OCI-LY7 (cell line): ENCODE data around the gene STXBP5. TPM values are rescaled to one million over a fixed set of nuclear protein-coding genes. Genes with fewer than 3 reads are reported as not detected.
"Not testable (repeated sequence)": the region's sequence is repeated elsewhere in the genome, so short reads cannot be mapped to it uniquely, and the experiment has no call there.

ENCODE experiments used
- BruUV-seq: library from RNA; stranded (reverse); fragments of 400-500 nt; replicated peaks from 2 replicates; lab custom pipeline; 2021; lab: Mats Ljungman, UMichigan
- CTCF ChIA-PET: fragments of 300-600 bp; sonication (Branson Sonifier 250); formaldehyde crosslinking; loops from one replicate; lab custom pipeline; 2022; ENCODE audit warnings: antibody characterized with exemption; ENCODE audit not compliant: unreplicated experiment; lab: Charles Lee
- POLR2A ChIA-PET: fragments of 300-600 bp; sonication (Branson Sonifier 250); formaldehyde crosslinking; loops from one replicate; lab custom pipeline; 2022; ENCODE audit warnings: antibody characterized with exemption; lab: Charles Lee
- DNase-seq: peaks from one replicate; pipeline ENCODE4 v3.0.0-alpha.2; 2015; ENCODE audit warnings: low spot score
- H2AFZ ChIP-seq: fragments of 200-600 bp; sonication (generic), shearing (Covaris generic); 2 replicates; pipeline ENCODE4 v1.6.1; 2014; ENCODE audit warnings: mild to moderate bottlenecking, antibody characterized with exemption, low read length, moderate library complexity
- H3K27ac ChIP-seq: fragments of 200-600 bp; sonication (generic); 2 replicates; pipeline ENCODE4 v1.5.1; 2014; ENCODE audit warnings: mixed run types, low read depth, mild to moderate bottlenecking, moderate library complexity, low read length, inconsistent platforms; ENCODE audit not compliant: poor library complexity, severe bottlenecking
- H3K36me3 ChIP-seq: fragments of 200-600 bp; sonication (generic); 2 replicates; pipeline ENCODE4 v1.6.1; 2014; ENCODE audit warnings: mild to moderate bottlenecking, antibody characterized with exemption, low read length, moderate library complexity, mixed read lengths; ENCODE audit not compliant: insufficient read depth
- H3K4me1 ChIP-seq: fragments of 200-600 bp; sonication (generic); 2 replicates; pipeline ENCODE4 v1.5.1; 2014; ENCODE audit warnings: mild to moderate bottlenecking, low read length; ENCODE audit not compliant: insufficient read depth, poor library complexity, severe bottlenecking
- H3K4me2 ChIP-seq: fragments of 200-600 bp; sonication (generic); 2 replicates; pipeline ENCODE4 v1.6.1; 2014; ENCODE audit warnings: mild to moderate bottlenecking, low read length
- H3K4me3 ChIP-seq: fragments of 200-600 bp; sonication (generic); 2 replicates; pipeline ENCODE4 v1.5.1; 2014; ENCODE audit warnings: mild to moderate bottlenecking, low read depth, low read length; ENCODE audit not compliant: poor library complexity, severe bottlenecking
- H3K79me2 ChIP-seq: fragments of 200-600 bp; sonication (generic); 2 replicates; pipeline ENCODE4 v1.6.1; 2016; ENCODE audit warnings: low read depth, mild to moderate bottlenecking, low read length, moderate library complexity, mixed read lengths; ENCODE audit not compliant: insufficient read depth
- H3K9me2 ChIP-seq: fragments of 200-600 bp; sonication (generic); 2 replicates; pipeline ENCODE4 v1.6.1; 2016; ENCODE audit warnings: mild to moderate bottlenecking, low read length, mixed read lengths; ENCODE audit not compliant: insufficient read depth
- H3K9me3 ChIP-seq: fragments of 200-600 bp; sonication (generic); 2 replicates; pipeline ENCODE4 v1.6.1; 2014; ENCODE audit warnings: mild to moderate bottlenecking, mixed run types, low read length, mixed read lengths
- H4K20me1 ChIP-seq: fragments of 200-600 bp; sonication (generic); 2 replicates; pipeline ENCODE4 v1.6.1; 2014; ENCODE audit warnings: mild to moderate bottlenecking, antibody characterized with exemption, low read length, moderate library complexity, mixed read lengths; ENCODE audit not compliant: insufficient read depth
- EZH2phosphoT487 ChIP-seq: fragments of 200-600 bp; sonication (generic); IDR thresholded peaks from 2 replicates; pipeline ENCODE4 v1.6.1; 2018; ENCODE audit warnings: low read depth, borderline replicate concordance, mild to moderate bottlenecking, mixed run types, antibody characterized with exemption, low read length, moderate library complexity, mixed read lengths
- intact Hi-C: fragments of 100-400 bp; cut with micrococcal nuclease; formaldehyde crosslinking; loops from one replicate; pipeline ENCODE4 v1.10.0; 2022; ENCODE audit not compliant: unreplicated experiment
- total RNA-seq, 2 experiments: library from RNA; depleted of rRNA in 1 of 2; stranded (reverse); fragments of >200 nt in 1 of 2; shearing (Covaris generic) in 1 of 2; gene quantifications; 2 replicates each; pipeline ENCODE4 v1.2.3, GENCODE V29; 2014 to 2022
- TF ChIP-seq, protein P1 (sequence below): fragments of 200-600 bp; sonication (generic); conservative IDR thresholded peaks from 2 replicates; pipeline ENCODE4 v1.5.1; 2014; ENCODE audit warnings: mild to moderate bottlenecking, antibody characterized with exemption, low read length, moderate library complexity, mixed read lengths

STXBP5 gene
- total RNA-seq, 2 experiments from 2014 or later, result 12.3 to 15.4 TPM

DNA sequence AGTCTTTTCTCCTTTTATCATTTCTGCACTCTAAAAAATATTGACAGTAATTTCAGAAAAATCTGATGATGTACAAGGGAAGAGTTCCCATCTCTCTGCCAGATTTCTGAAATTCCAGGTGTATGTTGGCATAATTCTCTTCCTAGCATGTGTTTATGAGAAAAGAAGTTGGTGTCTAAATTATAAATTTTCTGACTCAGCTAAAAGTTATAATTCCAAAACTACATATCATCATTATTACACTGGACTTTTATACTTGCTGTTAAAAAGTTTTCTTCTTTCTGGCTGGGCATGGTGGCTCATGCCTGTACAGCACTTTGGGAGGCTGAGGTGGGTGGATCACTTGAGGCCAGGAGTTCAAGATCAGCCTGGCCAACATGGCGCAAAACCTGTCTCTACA, 168.6 kb downstream of the STXBP5 start:
- no peak for DNase-seq
- no peak overlapping the region for H3K4me2 ChIP-seq
- H3K27ac ChIP-seq, result no peak overlapping the region
- CTCF ChIA-PET, result no interaction called here
- no peak overlapping the region for H3K4me3 ChIP-seq
- TF ChIP-seq, protein P1, sequence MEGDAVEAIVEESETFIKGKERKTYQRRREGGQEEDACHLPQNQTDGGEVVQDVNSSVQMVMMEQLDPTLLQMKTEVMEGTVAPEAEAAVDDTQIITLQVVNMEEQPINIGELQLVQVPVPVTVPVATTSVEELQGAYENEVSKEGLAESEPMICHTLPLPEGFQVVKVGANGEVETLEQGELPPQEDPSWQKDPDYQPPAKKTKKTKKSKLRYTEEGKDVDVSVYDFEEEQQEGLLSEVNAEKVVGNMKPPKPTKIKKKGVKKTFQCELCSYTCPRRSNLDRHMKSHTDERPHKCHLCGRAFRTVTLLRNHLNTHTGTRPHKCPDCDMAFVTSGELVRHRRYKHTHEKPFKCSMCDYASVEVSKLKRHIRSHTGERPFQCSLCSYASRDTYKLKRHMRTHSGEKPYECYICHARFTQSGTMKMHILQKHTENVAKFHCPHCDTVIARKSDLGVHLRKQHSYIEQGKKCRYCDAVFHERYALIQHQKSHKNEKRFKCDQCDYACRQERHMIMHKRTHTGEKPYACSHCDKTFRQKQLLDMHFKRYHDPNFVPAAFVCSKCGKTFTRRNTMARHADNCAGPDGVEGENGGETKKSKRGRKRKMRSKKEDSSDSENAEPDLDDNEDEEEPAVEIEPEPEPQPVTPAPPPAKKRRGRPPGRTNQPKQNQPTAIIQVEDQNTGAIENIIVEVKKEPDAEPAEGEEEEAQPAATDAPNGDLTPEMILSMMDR, result no peak
- no peak for TF ChIP-seq EZH2phosphoT487
- no peaks in the 10 kb centered on the region for H4K20me1 ChIP-seq
- no peaks in the 10 kb centered on the region for H3K9me2 ChIP-seq
- BruUV-seq, result no TSS peak
- H3K9me3 ChIP-seq, result no peaks in the 10 kb centered on the region
- H3K79me2 ChIP-seq, result no peaks in the 10 kb centered on the region
- POLR2A ChIA-PET, result interaction anchor here (0.5 to 1.0 kb wide), 4 partner anchors 10 to 426 kb away, joined by 3 read pairs; no protein-coding TSS in a partner anchor
- intact Hi-C loops, result no loop called here
- H2AFZ ChIP-seq, result no peak overlapping the region
- no peaks in the 10 kb centered on the region for H3K36me3 ChIP-seq
- H3K4me1 ChIP-seq, result no peaks in the 10 kb centered on the region

DNA sequence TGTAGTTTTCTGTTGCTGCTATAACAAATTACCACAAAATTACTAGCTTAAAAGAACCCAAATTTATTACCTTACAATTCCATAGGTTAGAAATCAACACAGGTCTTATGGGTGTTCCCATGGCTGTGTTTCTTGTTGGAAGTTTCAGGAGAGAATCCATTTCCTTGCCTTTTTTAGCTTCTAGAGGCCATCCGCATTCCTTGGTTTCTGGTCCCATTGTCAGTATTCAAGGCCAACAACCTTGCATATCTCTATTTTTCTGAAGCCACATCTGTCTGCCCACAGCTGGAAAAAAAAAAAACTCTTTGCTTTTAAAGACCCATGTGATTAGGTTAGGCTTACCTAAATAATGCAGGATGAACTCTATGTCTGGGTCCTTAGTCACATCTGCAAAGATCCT, 174.6 kb downstream of the STXBP5 start:
- no peak for TF ChIP-seq EZH2phosphoT487
- TF ChIP-seq, protein P1, result no peak
- no peaks in the 10 kb centered on the region for H3K79me2 ChIP-seq
- intact Hi-C loops, result no loop called here
- no TSS peak for BruUV-seq
- ChIA-PET POLR2A (interaction anchor here (0.7 to 1.5 kb wide), 4 partner anchors 10 to 462 kb away, joined by 3 to 4 read pairs (median 3); no protein-coding TSS in a partner anchor), CTCF (no interaction called here)
- H3K9me3 ChIP-seq, result no peaks in the 10 kb centered on the region
- H4K20me1 ChIP-seq, result no peaks in the 10 kb centered on the region
- no peak overlapping the region for H3K27ac ChIP-seq
- DNase-seq, result no peak
- H3K4me1 ChIP-seq, result no peaks in the 10 kb centered on the region
- no peak overlapping the region for H2AFZ ChIP-seq
- no peak overlapping the region for H3K4me3 ChIP-seq
- no peaks in the 10 kb centered on the region for H3K9me2 ChIP-seq
- no peak overlapping the region for H3K4me2 ChIP-seq
- H3K36me3 ChIP-seq, result no peaks in the 10 kb centered on the region

DNA sequence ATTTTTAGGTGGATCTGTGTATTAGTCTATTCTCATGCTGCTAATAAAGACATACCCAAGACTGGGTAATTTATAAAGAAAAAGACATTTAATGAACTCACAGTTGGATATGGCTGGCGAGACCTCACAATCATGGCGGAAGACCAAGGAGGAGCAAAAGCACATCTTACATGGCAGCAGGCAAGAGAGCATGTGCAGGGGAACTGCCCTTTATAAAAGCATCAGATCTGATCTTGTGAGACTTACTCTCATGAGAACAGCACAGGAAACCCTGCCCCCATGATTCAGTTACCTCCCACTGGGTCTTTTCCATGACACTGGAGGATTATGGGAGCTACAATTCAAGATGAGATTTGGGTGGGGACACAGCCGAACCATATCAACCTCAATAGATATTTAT, 176.6 kb downstream of the STXBP5 start:
- H3K4me3 ChIP-seq, intact Hi-C loops, H3K79me2 ChIP-seq, H3K4me2 ChIP-seq, H2AFZ ChIP-seq, BruUV-seq, H3K9me2 ChIP-seq, H3K27ac ChIP-seq, DNase-seq, H3K9me3 ChIP-seq, H4K20me1 ChIP-seq, H3K4me1 ChIP-seq, CTCF ChIA-PET, H3K36me3 ChIP-seq: not testable (repeated sequence)
- POLR2A ChIA-PET, result interaction anchor here (0.6 to 0.8 kb wide), 3 partner anchors 23 to 454 kb away, joined by 3 to 4 read pairs (median 3); no protein-coding TSS in a partner anchor
